HCT116 (cell line): ENCODE results near the gene RREB1.

ENCODE experiments used
- EZH2 ChIP-seq: fragments of 200-600 bp; sonication (generic); IDR thresholded peaks from 2 replicates; pipeline ENCODE4 v1.6.1; 2017; ENCODE audit warnings: antibody characterized with exemption, mixed run types
- POLR2AphosphoS5 ChIP-seq: IDR thresholded peaks from 2 replicates; pipeline ENCODE4 v1.6.1; 2011; ENCODE audit warnings: mild to moderate bottlenecking, low read depth, low read length, moderate library complexity
- TF ChIP-seq, protein P1 (sequence below), 3 experiments: fragments of 200-600 bp in 1 of 3; sonication (generic) in 1 of 3; IDR thresholded peaks in 2 of 3; conservative IDR thresholded peaks in 1 of 3; 2 replicates each; pipeline ENCODE4 v1.5.1; 2012 to 2017; ENCODE audit warnings: low read depth in 2 of 3, low read length in 2 of 3, antibody characterized with exemption in 1 of 3, borderline replicate concordance in 1 of 3, control low read depth in 1 of 3, mild to moderate bottlenecking in 1 of 3, mixed read lengths in 1 of 3, mixed run types in 1 of 3, moderate library complexity in 1 of 3; ENCODE audit not compliant: insufficient read depth in 1 of 3

DNA sequence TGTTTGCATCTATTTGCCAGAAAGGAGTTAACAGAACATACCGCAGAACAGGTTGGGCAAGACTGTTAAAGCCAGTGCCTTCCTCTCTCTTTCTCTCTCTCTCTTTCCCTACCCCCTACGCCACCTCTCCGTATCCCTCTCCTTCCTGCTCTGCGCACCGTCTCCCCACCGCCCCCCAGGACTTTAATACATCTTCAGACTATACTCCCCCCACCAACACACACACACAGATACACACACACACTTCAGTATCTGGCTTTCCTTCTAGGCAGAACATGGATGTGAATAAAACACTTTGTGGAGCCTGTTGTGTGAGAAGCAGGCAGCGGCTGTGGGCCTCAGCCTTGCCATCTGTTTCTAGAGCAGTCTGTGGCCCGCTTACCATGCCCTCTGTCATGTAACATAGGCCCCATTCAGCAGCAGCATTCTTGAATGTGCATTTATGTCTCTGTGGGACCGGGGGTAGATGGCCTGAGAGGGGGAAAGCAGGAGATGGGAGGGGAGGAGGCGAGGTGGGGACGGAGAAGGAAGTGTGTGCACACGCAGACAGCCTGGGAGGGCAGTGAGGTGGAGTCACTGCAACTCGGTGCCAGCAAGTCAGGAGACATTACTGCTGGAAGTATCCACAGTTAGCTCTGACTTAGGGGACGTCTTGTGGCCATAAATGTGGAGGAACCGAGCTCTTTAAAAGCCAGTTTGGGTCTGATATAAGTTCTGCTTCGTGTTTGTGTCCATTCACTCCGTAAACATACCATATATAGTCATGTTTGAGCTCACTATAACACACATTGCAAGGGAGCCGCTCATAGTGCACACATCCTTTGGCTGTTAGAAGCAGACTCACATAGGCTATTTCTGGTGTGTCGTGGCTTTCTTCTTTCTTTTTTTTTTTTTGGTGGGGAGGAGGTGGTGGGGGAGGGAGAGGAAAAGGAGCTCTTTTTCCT is 38.4 kb downstream of the RREB1 start:
- no peak for TF ChIP-seq POLR2AphosphoS5
- TF ChIP-seq, protein P1, sequence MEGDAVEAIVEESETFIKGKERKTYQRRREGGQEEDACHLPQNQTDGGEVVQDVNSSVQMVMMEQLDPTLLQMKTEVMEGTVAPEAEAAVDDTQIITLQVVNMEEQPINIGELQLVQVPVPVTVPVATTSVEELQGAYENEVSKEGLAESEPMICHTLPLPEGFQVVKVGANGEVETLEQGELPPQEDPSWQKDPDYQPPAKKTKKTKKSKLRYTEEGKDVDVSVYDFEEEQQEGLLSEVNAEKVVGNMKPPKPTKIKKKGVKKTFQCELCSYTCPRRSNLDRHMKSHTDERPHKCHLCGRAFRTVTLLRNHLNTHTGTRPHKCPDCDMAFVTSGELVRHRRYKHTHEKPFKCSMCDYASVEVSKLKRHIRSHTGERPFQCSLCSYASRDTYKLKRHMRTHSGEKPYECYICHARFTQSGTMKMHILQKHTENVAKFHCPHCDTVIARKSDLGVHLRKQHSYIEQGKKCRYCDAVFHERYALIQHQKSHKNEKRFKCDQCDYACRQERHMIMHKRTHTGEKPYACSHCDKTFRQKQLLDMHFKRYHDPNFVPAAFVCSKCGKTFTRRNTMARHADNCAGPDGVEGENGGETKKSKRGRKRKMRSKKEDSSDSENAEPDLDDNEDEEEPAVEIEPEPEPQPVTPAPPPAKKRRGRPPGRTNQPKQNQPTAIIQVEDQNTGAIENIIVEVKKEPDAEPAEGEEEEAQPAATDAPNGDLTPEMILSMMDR (IDR thresholded peaks at IDR 0.05 in 2 of 3, conservative IDR thresholded peaks at IDR 0.05 in 1 of 3; ENCODE audit: borderline replicate concordance in 1 of 3, insufficient read depth in 1 of 3, low read depth in 2 of 3, low read length in 2 of 3), result no peak
- no peak for TF ChIP-seq EZH2
